Measurements from ENCODE around the gene CXCR5. TPM values are rescaled to one million over a fixed set of nuclear protein-coding genes. Genes with fewer than 3 reads are reported as not detected.
A peak's percentile ranks its signal among the peaks of the same experiment; 100 is the strongest.

Gene CXCR5
- total and polyA plus RNA-seq, 8 donors, result 0.10 TPM; not detected in 7

DNA sequence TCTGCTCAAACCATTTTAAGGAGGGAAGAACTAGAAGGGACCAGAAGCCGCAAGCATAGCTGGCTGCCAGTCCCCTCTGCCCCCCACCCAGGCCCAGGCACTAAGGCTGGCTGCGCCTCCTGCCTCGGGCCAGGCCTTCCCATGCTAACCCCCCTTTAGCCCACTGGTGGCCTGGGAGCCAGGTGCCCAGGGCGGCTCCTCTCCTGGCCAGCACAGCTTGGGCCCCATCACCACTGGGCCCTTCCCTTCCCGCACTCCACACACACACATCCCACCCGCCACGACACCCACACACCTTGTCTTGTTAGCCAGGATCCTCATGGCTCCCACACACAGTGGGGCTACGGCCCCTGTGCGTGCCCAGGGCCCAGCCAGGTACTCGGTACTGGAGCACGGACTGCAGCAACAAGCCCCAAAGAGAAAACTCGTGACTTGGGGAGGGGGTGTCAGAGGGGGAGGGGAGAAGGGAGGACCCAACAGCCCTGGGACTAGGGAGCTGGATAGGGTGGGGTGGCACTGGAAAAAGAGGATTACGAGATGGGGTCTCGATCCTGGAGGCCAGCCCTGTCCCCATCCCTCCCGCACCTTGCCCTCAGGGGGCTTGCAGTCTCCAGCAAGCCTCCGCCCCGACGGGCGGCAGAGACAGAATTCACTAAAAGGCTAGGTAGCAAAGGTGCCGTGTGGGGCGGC, 26.1 kb downstream of the CXCR5 start:
- Histone ChIP-seq H3K27ac (peak overlapping the region; percentile 82 to 95), H3K9me3 (no peaks in the 10 kb centered on the region), H3K4me1 (peaks cover 64 to 81% of the 10 kb centered on the region in 2 donors), H3K36me3 (peaks cover 0 to 33% of the 10 kb centered on the region in 2 donors), H3K27me3 (peaks cover 0 to 11% of the 10 kb centered on the region in 2 donors), H3K4me3 (peak overlapping the region; percentile 7 to 33)
- peak in 1 of 4 donors; percentile 67 for DNase-seq
- intact Hi-C loops (cut with DNase I), result no loop called here
- TF ChIP-seq CTCF (IDR thresholded peaks at IDR 0.05), result no peak
- ATAC-seq, result no peak

DNA sequence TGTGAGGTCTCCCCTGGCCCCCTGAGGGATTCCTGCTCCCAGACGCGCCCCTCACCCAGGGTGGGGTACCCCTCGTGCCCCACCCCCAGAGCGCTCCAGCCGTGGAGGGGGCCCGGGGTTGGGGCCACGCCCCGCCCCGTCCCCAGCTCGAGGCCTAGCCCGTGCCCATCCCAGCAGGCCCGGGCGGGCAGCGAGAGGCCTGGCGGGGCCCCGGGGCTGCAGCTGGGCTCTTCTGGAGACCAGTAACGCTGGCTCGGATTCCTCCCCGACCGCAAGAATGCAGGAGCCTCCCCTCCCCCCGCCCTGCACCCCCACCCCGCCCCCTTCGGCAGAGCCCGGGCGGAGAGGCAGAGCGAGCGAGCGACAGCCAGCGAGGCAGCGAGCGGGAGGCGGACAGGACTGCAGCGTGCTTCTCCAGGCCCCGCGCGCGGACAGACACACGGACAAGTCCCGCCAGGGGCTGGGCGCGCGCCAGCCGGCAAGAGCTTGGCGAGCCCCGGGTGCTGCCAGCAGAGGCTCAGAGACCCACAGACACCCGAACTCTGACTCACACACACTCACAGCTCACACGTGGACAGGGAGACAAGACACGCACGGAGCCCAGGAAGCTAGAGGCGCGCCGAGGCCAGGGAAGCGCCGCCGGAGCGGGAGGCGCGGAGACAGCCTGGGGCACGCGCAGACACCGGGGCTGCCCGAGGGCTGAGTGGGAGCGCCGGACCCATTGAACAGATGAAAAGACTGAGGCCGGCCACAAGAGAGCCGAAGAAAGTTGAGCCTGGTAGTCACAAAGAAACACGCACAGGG, 26.8 kb downstream of the CXCR5 start:
- H3K27me3 ChIP-seq, result peaks cover 0 to 11% of the 10 kb centered on the region in 2 donors
- peaks cover 70 to 89% of the 10 kb centered on the region in 2 donors for H3K4me1 ChIP-seq
- intact Hi-C loops (cut with DNase I), result no loop called here
- H3K4me3 ChIP-seq, result peak overlapping the region; percentile 7 to 33
- DNase-seq, result peak; percentile 76 to 90 (median 84)
- TF ChIP-seq CTCF (IDR thresholded peaks at IDR 0.05), result no peak
- ATAC-seq, result peak; percentile 58
- peak overlapping the region; percentile 82 to 95 for H3K27ac ChIP-seq
- H3K9me3 ChIP-seq, result no peaks in the 10 kb centered on the region
- peaks cover 0 to 26% of the 10 kb centered on the region in 2 donors for H3K36me3 ChIP-seq

- peaks cover 78 to 96% of the 10 kb centered on the region in 2 donors for H3K4me1 ChIP-seq
- intact Hi-C loops (cut with DNase I), result no loop called here
- H3K27me3 ChIP-seq, result peaks cover 0 to 11% of the 10 kb centered on the region in 2 donors
- peak overlapping the region; percentile 9 to 33 for H3K4me3 ChIP-seq
- DNase-seq (peak in 1 of 4 donors; percentile 79), ATAC-seq (peak; percentile 3)
- H3K9me3 ChIP-seq, result no peaks in the 10 kb centered on the region
- no peak for TF ChIP-seq CTCF (IDR thresholded peaks at IDR 0.05)
- H3K36me3 ChIP-seq, result peaks cover 0 to 18% of the 10 kb centered on the region in 2 donors
- peak overlapping the region; percentile 82 to 95 for H3K27ac ChIP-seq
These were observed 27.6 kb downstream of the CXCR5 start for GRCh38 chr11:118911113-118911879.

DNA sequence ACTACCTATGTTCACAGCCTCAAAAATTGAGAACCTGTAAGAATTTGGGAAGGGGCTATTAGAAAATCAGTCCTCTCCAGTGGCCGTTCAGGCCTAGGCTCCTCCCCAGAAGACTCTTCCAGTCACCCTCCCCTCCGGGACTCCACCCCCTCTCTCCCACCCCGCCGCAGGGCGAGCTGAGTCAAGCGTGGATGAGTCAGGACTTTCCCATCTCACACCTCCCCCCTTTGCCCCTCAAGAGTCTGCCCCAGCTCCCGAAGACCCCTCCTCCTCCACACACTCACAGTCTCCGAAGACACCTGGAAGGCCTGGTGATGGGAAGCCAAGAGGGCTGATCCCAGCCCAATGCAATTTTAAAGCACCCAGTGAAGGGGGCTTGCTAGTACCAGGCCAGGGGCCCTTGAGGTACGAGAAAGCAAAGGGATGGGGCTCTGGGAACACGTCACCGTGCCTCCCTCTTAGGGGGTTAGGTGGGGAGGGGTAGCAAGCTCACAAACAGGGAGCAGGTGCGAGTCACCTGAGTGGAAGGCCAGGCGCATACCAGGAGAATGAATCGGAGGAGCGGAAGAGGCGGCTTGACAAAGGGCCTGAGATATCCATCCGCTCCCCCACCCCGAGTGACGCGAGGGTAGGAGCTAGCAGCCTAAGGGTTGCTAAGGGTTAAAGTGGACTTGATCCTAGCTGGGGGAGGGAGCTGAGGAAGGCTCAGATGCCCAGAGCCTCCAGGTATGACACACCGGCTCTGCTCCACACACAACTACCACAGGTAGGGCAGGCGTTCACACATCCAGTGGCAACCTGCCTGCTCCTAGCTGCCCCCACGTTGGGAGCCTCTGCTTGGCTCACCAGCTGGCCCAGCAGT, 28.4 kb downstream of the CXCR5 start:
- Histone ChIP-seq H3K4me3 (peak overlapping the region in 1 of 2 donors; percentile 33), H3K27ac (peak overlapping the region; percentile 82 to 95), H3K27me3 (peaks cover 0 to 11% of the 10 kb centered on the region in 2 donors), H3K4me1 (peaks cover 85 to 99% of the 10 kb centered on the region in 2 donors), H3K9me3 (no peaks in the 10 kb centered on the region), H3K36me3 (peaks cover 0 to 13% of the 10 kb centered on the region in 2 donors)
- no peak for TF ChIP-seq CTCF (IDR thresholded peaks at IDR 0.05)
- DNase-seq, result peak in 2 of 4 donors; percentile 90 to 91
- intact Hi-C loops (cut with DNase I), result no loop called here
- peak; percentile 66 for ATAC-seq
